ENCODE data around the gene ECPAS.

DNA sequence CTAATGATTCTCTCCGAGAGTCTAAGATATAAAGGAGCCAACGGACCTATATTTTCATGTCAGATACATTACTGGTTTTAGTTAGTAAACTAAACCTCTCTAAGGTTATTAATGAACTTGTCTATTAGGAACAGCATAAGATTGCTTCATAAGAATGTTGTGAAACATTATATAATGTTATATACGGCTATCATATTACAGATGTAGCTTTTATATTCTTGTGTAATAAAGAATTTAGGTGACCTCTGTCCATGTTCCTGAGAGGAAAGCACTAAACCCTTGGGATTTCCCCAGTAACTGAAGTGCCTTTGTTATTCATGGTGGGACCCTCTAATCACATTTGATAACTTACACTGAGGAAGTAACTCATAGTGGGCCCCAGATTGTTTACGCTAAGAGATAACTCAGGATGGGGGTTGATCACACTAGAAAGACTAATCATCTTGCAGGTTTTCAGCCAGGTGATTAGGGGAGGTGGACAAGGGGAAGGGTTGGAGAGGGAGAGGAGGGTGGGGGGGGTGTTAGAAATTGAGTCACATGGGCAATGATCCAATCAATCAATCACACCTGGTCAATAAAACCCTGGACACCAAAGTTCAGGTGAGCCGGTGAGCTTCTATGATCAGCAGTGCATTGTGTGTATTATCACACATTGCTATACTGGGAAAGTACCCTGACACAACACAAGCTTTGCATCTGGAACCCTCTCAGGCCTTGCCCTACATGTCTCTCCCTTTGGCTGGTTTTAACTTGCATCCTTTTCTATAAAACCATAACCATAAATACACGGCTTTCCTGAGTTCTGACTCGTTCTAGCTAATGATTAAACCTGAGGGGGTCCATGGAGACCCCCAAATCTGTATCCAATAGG, 25.8 kb downstream of the ECPAS start:
- TF ChIP-seq POLR2A (IDR thresholded peaks at IDR 0.05) (no peak), CTCF (IDR thresholded peaks at IDR 0.05) (no peak)
